SK-N-SH treated with all-trans-retinoic acid at 6 μM for 48 hours (cell line): ENCODE data around the gene TRABD2A.

ENCODE experiments used
- ARNTL ChIP-seq: fragments of 450-650 bp; formaldehyde crosslinking; IDR thresholded peaks from 2 replicates; pipeline ENCODE4 v1.5.0; 2020; ENCODE audit warnings: low read depth, mild to moderate bottlenecking, moderate library complexity, borderline replicate concordance
- BACH2 ChIP-seq: fragments of 250-450 bp; sonication (Bioruptor Pico); IDR thresholded peaks from 2 replicates; pipeline ENCODE4 v1.9.0; 2021; ENCODE audit warnings: mild to moderate bottlenecking, borderline replicate concordance
- CSRNP3 ChIP-seq: fragments of 250-450 bp; sonication (Bioruptor Pico); IDR thresholded peaks from 2 replicates; pipeline ENCODE4 v1.5.1; 2021; ENCODE audit warnings: mild to moderate bottlenecking, moderate library complexity
- GLIS3 ChIP-seq: fragments of 250-450 bp; sonication (Bioruptor Pico); IDR thresholded peaks from 2 replicates; pipeline ENCODE4 v1.5.0; 2020; ENCODE audit warnings: mild to moderate bottlenecking, moderate library complexity
- OSR1 ChIP-seq: fragments of 250-450 bp; sonication (Bioruptor Pico); IDR thresholded peaks from 2 replicates; pipeline ENCODE4 v1.8.0; 2022; ENCODE audit warnings: moderate library complexity, mild to moderate bottlenecking, inconsistent platforms
- PATZ1 ChIP-seq: fragments of 250-450 bp; sonication (Bioruptor Pico); IDR thresholded peaks from 2 replicates; pipeline ENCODE4 v1.8.0; 2020; ENCODE audit warnings: mild to moderate bottlenecking, moderate library complexity, borderline replicate concordance
- PPARA ChIP-seq: fragments of 250-450 bp; sonication (Bioruptor Pico); IDR thresholded peaks from 2 replicates; pipeline ENCODE4 v1.5.0; 2020; ENCODE audit warnings: mild to moderate bottlenecking, borderline replicate concordance
- RARB ChIP-seq: fragments of 250-450 bp; sonication (Bioruptor Pico); IDR thresholded peaks from 2 replicates; pipeline ENCODE4 v1.8.0; 2021; ENCODE audit warnings: mild to moderate bottlenecking, moderate library complexity
- TOX ChIP-seq: fragments of 250-450 bp; sonication (Bioruptor Pico); IDR thresholded peaks from 2 replicates; pipeline ENCODE4 v1.8.0; 2021; ENCODE audit warnings: mild to moderate bottlenecking, moderate library complexity, borderline replicate concordance
- ZC3H10 ChIP-seq: fragments of 250-450 bp; sonication (Bioruptor Pico); IDR thresholded peaks from 2 replicates; pipeline ENCODE4 v1.5.1; 2021; ENCODE audit warnings: mild to moderate bottlenecking, moderate library complexity
- ZFP3 ChIP-seq: fragments of 250-450 bp; sonication (Bioruptor Pico); IDR thresholded peaks from 2 replicates; pipeline ENCODE4 v1.5.0; 2020; ENCODE audit warnings: mild to moderate bottlenecking, moderate library complexity
- ZNF8 ChIP-seq: fragments of 450-650 bp; formaldehyde crosslinking; IDR thresholded peaks from 2 replicates; pipeline ENCODE4 v1.5.0; 2020; ENCODE audit warnings: mild to moderate bottlenecking, moderate library complexity

- TF ChIP-seq RARB (CRISPR knock-in tag): no peak
- no peak for TF ChIP-seq BACH2
- no peak for TF ChIP-seq OSR1 (CRISPR knock-in tag)
- TF ChIP-seq ZC3H10: no peak
- no peak for TF ChIP-seq TOX
- TF ChIP-seq ZFP3: no peak
- no peak for TF ChIP-seq PATZ1 (CRISPR knock-in tag)
- TF ChIP-seq PPARA (CRISPR knock-in tag): no peak
- no peak for TF ChIP-seq GLIS3 (CRISPR knock-in tag)
- TF ChIP-seq ZNF8 (CRISPR knock-in tag): no peak
- no peak for TF ChIP-seq CSRNP3 (CRISPR knock-in tag)
- no peak for TF ChIP-seq ARNTL (CRISPR knock-in tag)
Observed at GRCh38 chr2:84901593-84902120, 20.8 kb upstream of the TRABD2A start.
